HG02588 (cell line): Measurements from ENCODE around the gene IMPG2.

ENCODE experiments used
- ATAC-seq: cut with Tn5 transposase; IDR thresholded peaks from one replicate; pipeline ENCODE4 v1.9.1; 2021; ENCODE audit warnings: mild to moderate bottlenecking, moderate library complexity; ENCODE audit not compliant: unreplicated experiment

The IMPG2 gene

DNA sequence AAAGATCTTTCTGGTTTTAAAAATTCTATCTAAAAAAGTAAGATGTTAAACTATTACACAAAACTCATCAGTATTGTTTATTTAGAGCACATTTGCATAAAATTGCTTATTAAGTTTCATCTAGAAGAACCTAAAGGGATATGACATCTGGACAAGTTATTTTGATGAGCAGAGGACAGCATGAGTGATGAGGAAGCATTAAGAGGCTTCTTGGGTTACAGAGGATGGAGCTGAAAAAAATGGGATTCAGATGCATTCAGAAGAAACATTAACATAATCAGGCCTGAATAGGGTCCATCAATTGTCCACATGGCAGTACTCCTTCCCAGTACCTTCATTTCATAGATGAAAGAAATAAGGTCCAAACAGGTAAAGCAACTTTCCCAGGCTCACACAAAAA lies 41.6 kb downstream of the IMPG2 start:
- ATAC-seq = no peak

DNA sequence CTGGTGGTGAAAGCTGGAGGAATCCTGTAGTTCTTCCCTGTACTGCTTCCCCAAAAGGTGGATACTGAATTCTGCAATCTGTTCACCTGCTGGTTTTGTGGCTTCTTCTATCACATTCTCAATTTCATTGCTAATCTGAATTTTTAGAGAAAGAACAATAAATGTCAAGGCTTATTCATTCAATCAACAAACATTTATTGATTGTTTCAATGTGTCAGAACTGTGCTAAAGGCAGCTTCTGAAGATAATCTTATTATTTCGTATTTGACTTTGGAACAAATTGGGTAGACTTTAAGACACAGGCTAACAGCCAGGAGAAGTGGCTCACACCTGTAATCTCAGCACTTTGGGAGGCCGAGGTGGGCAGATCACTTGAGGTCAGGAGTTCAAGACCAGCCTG lies 46.8 kb downstream of the IMPG2 start:
- no peak for ATAC-seq

DNA sequence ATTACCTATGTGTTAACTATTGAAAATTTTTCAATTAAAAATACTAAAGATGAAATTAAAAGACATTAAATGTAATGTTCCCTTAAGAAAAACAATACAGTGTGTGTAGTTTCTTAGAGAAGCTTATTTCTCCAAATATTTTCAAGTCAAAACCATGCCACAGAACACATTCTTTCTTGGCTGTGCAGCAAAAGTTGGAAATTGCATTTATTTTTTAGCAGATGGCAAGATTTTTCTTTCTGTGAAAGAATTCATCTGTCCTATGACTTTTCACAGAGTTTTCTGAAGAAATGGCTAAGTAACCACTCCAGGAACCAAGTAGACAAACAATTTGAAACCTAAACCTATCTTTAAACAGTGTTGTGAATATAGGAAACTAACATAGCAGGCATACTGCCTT lies 47.2 kb downstream of the IMPG2 start:
- no peak for ATAC-seq

DNA sequence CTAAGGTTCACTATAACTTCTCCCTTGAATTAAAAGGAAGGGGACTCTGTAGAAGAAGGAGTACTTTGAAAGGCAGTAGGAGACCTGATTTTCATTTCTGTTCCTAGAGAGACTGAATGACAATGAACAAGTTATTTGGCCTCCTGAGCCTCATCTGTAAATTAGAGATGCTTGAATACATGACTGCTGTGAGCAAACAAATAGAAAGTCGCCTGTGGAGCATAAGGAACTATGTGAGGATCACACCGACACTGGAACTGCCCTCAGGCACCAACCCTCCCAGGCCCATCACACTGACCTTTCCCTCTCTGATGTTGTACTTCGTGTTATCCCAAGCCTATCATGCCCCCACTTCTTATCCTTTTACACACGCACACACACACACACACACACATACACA lies 48.6 kb downstream of the IMPG2 start:
- ATAC-seq = no peak

DNA sequence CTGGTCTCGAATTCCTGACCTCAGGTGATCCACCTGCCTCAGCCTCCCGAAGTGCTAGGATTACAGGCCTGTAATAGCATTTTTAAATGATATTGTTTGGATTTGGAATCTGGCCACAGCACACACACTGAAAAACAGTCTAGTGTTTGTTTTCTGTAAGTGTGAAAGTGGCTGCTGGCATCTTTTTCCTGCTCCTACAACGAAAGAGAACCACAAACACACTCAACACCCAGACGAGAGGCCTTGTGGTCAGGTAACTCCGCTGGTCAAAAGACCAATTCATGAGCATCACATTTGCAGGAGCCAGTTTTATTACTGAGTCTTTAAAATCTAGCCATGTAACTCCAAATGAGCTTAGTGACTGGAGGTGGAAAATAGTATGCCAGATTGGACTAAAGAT lies 50.2 kb downstream of the IMPG2 start:
- ATAC-seq = no peak

DNA sequence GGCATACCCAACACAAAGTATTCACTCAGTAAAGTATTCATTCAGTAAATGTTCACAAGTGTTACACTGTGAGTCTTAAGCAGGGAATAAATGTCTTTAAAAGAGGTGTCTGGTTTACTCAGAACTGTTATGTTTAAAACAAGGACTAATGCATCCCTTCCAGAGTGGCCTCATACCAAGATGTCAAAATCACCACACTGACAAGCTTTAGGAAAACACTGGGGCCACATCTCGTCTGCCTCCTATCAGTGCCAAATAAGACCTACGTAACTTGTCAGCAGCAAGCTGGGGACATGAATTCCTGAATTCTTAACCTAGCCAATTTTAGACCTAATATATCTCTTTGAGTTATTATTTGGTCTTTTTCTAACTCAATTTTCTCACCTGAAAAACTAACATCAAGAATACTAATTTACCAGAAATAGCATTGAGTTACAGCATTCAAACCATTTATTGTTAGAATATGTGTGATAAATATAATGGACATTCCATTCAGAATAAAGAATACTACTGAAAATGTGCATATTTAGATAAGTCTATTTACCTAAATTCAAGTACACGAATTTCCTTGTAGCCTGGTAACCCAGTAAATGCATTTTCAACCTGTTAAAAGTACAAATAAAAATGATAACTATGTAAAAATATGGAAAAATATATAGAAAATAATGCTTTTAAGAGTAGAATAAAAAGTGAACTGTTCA lies 51.3 kb downstream of the IMPG2 start:
- no peak for ATAC-seq

DNA sequence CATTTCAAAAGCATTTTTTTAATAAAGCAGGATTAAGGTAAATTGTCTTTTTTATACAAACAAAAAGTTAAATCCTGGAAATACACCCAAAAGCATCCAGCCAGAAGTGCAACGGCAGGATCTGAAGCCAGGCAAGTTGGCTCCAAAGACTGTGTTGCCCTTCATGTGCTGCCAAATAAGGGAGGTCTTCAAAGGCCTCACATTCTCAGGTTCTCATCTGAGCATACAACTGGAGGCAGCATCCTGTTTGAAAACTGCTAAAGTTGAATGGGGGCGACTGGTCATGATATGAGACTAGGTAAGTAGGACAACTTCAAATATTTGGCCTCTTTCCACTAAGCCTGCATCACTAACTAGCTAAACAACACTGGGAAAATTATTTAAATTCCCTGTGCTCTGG lies 52.2 kb downstream of the IMPG2 start:
- ATAC-seq = no peak

DNA sequence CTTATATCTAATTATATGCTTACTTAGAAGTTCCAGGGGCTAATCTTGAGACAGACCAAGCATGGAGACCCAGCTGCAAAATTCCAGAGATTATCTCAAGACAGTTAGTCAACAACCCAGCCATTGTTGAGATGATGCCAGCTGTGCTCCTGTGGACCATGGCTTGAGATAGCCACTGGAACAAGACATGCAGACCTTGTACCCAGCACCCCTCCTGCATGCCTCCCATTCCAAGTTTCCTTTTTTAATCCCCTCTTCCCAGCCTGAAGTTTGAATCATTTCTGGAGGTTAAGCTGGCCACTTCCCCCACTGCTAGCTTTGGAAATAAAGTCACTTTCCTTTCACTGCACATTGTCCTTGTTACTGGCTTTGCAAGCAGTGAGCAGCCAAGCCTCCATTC lies 53.8 kb downstream of the IMPG2 start:
- ATAC-seq = no peak

DNA sequence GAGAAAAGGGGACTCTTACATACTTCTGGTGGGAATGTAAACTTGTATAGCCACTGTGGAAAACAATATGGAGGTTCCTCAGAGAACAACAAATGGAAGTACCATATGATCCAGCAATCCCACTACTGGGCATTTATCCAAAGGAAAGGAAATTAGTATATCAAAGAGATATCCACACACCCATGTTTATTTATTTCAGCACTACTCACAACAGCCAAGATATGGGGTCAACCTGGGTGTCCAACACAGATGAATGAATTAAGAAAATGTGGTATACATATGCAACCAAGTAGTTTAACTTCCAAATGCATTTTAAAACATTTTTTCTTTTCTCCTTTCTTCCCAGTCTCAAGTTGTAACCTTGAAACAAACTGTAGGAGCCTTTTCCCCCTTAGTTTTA lies 54.3 kb downstream of the IMPG2 start:
- ATAC-seq = no peak

DNA sequence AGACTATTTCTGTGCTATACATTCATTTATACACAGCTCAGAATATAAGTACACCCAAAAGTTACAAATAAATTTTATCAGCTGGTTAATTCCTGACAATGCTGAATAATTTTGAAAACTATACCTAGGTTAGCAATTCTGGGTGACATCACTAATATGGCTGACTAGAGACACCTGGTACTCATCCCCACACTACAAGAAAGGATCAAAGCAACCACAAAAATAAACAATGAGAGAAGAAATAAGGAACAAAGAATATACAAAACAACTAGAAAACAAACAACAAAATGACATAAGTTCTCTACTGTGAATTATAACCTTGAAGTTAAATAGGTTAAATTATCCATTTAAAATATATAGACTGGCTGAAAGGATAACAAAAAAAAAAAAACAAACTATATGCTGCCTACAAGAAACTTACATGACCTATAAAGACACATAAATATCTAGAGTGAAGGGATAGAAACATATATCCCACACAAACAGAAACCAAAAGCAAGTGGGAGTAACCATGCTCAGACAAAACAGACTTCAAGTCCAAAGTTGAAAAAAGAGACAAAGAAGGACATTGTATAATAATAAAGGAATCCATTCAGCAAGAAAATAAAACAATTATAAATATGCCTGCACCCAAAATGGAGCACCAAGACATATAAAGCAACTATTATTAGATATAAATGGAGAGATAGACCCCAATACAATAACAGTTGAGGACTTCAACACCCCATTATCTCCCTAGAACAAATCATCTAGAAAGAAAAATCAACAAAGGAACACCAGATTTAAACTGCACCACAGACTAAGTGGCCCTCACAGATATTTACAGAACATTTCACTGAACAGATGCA lies 57.8 kb downstream of the IMPG2 start:
- ATAC-seq = no peak

DNA sequence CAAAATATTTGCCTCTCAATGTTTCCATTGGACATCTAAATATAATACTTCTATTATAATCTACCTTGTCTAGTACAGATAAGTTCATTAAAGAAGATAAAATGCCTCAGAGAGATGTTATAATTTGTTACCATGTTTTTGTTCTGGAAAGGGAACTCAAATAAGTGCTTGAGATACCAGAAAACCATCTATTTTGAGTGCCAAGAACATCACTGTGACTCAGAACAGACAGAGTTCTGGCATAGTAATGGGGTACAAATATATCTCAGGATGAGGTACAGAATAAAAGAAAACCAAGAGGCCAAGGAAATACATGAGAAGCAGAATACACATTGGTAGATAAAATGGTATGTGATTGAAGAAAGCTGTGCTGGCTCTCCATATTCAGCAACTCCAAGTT lies 58.9 kb downstream of the IMPG2 start:
- no peak for ATAC-seq

DNA sequence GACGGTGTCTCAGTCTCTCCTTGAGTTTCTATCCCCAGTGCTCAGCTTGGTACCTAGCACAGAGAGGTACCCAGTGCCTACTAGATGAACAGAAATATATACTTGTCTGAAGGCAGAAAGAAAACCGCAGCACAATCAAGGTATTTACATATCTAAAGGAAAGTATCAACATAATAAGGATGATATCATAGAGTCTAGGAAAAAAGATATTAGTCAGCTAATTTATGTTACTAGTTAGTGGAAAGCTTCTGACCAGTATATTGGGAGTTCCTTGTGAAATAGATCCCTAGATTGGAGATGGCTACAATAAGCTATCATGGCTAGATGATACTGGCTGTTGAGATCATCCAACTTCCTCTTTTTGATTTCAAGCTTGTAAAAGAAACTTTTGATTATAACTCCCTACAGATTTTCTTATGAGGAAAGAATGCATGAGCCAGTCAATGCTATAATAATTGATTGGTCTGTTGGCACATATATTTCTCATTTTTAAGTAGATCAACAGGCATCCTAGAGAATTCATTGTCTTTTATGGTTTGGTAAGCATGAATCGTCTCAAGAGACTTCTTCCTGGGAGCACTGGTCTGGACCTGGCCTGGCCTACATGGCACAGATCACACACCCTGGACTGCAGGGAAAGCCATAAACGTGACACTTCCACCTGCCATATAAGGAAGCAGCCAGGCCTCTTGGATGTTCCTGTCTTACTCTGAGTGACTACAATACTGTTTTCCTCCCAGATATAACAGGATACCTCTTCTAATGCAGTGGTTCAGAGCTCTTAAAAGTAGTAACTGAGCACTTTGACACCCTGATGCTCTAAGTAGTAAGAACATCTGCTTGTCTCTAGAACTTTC lies 60.7 kb downstream of the IMPG2 start:
- no peak for ATAC-seq

DNA sequence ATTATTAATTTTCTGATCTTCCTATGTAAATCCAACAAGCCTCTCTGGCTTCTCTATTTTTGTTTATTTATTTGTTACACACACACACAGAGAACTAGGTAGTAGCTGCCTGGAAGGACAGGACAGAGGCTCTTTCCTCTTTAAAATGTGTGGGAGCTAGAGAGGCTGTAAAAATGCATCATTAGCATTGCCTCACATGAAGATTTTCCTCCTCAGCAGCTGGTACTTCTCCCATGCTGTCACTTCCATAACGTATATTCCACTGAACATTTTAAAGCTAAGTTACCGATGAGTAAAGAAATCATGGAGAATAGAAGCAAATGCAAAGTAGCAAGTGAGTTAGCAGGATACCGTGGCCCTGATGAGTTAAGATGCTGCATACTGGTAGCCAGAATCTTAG lies 63.9 kb downstream of the IMPG2 start:
- ATAC-seq = no peak

DNA sequence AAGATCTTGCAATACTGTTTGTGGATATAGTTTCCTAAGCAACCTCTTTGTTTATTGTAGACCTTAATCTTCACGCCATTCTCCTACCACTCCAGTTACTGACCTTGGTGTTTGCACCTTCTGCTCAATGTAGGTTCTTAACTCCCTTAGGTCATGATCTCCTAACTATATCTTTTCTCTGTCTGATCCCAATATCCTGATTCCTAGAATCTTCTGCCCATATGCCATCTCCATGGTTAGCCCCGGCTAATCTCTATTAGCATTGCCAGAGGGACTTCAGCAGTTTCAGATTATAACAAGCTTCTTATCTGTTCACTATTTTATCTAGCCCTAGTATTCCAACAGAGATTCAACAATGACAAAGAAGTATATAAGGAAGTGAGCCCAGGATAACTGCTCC lies 64.9 kb downstream of the IMPG2 start:
- ATAC-seq = no peak

DNA sequence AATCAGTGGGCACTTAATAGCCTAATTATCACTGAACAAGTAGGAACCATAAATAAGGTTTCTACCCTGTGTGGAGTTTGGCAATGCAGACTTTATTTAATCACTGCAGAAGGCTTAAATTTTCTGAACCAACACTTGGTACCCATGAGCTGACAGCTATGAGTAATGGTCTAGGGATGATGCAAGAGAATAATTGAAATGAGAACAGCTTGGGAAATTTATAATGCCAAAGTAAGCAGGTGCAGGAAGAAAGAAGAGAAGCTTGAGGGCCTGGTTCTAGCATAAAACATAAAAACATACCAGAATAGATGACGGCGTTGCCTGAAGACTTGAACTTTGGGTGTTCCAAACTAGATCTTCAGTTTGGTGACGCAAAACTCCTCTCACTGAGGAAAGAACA lies 67.0 kb downstream of the IMPG2 start:
- no peak for ATAC-seq

DNA sequence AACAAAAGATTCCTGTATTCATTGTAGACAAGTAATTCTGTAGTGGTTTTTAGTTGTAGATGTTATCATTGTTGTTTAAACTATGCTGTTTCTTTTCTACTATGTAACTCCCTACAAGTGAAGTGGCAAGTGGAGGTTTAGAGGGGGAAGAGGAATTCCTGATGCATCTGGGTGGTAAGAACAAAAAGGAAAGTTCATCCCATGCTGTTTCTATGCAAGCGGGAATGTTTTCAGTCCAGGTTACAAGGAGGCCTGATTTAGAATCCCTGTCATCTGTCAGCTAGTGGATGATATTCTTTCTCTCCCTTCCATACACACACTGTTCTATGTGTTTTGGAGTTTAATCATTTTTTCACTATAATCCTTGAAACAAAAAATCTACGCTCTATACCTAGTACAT lies 67.4 kb downstream of the IMPG2 start:
- no peak for ATAC-seq

DNA sequence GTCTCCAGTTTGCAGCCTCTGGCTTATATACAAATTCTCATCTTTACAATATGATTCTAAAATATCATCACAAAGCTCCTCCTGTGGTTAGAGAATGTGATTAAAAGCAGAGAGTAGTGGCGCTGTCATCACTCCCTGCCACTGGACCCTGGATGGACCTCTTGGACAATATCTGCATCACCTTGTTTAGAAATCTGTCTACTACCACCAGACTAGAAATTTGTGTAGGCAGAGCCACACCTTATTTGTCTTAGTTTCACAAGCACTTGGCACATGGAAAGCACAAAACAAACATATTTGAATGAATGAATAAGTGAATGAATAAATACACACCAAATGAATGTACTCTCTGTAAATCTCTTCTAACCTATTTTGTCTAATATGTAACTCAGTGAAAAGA lies 68.1 kb downstream of the IMPG2 start:
- ATAC-seq = no peak

DNA sequence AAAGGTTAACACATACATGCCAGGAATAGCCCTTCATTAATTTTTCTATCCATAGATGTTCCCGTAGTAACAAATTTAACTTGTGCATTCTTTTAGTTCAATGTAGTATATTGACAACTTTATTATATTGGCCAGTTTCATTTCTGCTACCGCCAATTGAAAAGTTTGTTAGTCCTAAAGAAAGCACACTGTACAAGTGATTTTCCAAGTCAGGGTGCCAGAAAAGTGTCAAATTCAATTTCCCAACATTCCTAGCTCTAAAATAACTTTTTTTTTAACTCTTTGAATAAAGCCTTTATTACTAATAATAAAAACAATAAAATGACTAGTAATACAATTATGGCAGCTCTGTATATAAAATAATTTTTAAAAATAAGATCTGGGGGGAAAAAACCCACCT lies 68.9 kb downstream of the IMPG2 start:
- ATAC-seq = no peak

DNA sequence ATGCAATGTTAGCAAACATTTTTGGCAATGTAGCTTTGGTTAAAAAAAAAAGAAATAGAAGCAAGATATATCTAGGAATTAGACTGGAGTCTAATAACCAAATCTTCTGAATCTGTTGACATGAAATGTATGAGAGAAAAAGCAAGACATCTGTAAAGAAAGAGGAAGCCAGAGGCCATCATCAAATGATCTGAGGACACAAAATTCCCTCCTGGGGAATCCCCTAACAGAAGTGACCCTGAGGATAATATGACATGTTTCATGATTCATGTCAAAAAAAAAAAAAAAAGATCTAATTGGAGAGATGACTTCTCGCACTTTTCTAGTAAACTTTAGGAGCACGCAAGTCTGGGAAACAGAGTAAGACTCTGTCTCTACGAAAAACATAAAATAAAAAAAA lies 70.9 kb downstream of the IMPG2 start:
- ATAC-seq = no peak

DNA sequence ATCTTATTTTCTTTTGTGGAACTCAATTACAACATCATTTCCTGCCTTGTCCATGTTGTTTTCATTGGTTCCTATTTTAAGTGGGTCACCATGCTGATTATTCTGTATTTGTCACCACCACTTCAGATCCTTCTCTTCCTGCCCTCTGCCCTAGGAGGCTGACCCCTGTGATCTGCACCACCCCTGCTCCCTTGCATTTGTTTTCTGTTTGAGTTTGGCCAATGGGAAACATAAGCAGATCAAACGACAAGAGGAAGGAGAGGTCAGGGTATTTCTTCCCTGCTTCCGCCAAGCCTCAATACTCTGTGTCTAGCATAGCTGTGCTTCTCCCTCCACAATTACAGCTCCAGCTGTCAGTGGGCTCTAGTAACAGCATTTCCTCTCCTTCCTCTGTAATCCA lies 71.6 kb downstream of the IMPG2 start:
- ATAC-seq = no peak

DNA sequence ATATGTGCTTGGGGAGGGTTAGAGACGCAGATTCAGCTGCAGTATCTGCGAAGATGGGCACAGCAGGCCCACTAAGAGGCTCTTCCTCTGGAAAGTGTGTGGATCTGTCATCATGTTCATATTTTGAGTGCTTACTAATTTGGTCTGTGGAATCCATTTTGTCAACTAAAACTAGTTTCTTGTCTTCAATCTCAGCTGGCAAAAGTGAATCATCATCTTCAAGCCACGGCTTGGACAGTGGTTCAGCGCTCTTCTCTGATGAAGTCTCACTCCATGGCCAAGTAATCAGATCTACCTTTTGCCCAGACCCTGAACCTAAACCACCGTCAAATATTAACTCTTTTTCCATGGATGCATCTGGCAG lies 76.2 kb downstream of the IMPG2 start:
- ATAC-seq = no peak
